Brain microvascular endothelial cell (primary cell): ENCODE results near the gene ELF4.

Experiments used
- DNase-seq: peaks from one replicate; pipeline ENCODE4 v3.0.0-alpha.2; 2020
- H3K27ac ChIP-seq: fragments of 250-450 bp; sonication (Bioruptor Pico); 2 replicates; pipeline ENCODE4 v1.5.1; 2020; ENCODE audit warnings: mild to moderate bottlenecking, moderate library complexity
- H3K27me3 ChIP-seq: fragments of 250-450 bp; sonication (Bioruptor Pico); replicated peaks from 2 replicates; pipeline ENCODE4 v1.5.1; 2020; ENCODE audit warnings: mild to moderate bottlenecking
- H3K36me3 ChIP-seq: fragments of 250-450 bp; sonication (Bioruptor Pico); replicated peaks from 2 replicates; pipeline ENCODE4 v1.5.1; 2020; ENCODE audit warnings: mild to moderate bottlenecking
- H3K4me3 ChIP-seq: 2 replicates; pipeline ENCODE4 v1.5.1; 2011; ENCODE audit warnings: low read depth, mild to moderate bottlenecking, control low read depth, low read length, moderate library complexity
- in situ Hi-C: cut with HindIII; loops from 2 replicates; pipeline ENCODE4 v1.10.0; 2017; ENCODE audit warnings: low sequenced_read_pairs, low pct_ligation_motif_present
- TF ChIP-seq, protein P1 (sequence below): IDR thresholded peaks from 2 replicates; pipeline ENCODE4 v1.5.1; 2011; ENCODE audit warnings: low read depth, mild to moderate bottlenecking, moderate library complexity, low read length, control low read depth, inconsistent platforms; ENCODE audit errors: missing control alignments

Gene ELF4

DNA sequence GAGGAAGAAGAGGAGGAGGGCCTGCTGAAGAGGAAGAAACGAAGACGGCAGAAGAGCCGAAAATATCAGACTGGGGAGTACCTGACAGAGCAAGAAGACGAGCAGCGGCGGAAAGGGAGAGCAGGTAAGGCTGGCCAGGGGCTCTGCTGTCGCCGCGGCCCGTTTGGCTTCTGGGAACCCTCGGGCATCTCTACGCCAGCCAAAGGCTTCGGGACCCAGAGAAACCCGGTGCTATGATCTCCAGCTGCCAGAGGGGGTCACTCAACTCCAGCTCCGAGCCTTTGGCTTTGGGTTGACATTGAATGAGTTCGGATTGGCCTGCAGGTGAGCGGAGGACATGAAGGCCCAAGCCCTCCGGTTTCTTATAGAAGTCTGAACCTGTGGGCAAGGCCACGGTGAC lies 85.0 kb downstream of the ELF4 start:
- H3K27me3 ChIP-seq = no peaks in the 10 kb centered on the region
- TF ChIP-seq, protein P1, sequence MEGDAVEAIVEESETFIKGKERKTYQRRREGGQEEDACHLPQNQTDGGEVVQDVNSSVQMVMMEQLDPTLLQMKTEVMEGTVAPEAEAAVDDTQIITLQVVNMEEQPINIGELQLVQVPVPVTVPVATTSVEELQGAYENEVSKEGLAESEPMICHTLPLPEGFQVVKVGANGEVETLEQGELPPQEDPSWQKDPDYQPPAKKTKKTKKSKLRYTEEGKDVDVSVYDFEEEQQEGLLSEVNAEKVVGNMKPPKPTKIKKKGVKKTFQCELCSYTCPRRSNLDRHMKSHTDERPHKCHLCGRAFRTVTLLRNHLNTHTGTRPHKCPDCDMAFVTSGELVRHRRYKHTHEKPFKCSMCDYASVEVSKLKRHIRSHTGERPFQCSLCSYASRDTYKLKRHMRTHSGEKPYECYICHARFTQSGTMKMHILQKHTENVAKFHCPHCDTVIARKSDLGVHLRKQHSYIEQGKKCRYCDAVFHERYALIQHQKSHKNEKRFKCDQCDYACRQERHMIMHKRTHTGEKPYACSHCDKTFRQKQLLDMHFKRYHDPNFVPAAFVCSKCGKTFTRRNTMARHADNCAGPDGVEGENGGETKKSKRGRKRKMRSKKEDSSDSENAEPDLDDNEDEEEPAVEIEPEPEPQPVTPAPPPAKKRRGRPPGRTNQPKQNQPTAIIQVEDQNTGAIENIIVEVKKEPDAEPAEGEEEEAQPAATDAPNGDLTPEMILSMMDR = no peak
- DNase-seq = no peak
- in situ Hi-C loops = no loop called here
- peaks cover 6% of the 10 kb centered on the region for H3K36me3 ChIP-seq
- H3K4me3 ChIP-seq = no peak overlapping the region
- H3K27ac ChIP-seq = no peak overlapping the region

DNA sequence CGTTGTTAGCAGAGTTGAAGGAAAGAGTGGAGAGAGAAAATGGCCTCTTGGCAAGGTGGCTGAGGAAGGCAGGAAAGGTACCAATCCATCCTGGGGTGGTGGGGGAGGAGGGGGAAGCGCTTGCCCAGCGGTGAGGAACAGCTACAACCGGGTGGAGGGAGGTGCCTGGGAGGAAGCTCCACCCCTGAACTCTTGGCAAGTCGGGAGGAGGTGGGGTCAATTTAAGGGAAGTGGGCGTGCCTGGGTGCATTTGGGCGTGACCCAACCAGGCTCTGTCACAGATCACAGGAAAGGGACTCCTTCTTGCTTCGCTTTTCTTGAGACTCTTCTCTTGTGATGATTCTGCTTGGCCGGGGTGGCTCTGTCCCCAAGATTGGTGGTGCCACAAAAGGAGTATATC lies 86.2 kb downstream of the ELF4 start:
- DNase-seq = peak; percentile 18
- H3K27me3 ChIP-seq = no peaks in the 10 kb centered on the region
- no peak overlapping the region for H3K27ac ChIP-seq
- H3K36me3 ChIP-seq = peaks cover 6% of the 10 kb centered on the region
- H3K4me3 ChIP-seq = no peak overlapping the region
- TF ChIP-seq, protein P1 = no peak
- in situ Hi-C loops = no loop called here

DNA sequence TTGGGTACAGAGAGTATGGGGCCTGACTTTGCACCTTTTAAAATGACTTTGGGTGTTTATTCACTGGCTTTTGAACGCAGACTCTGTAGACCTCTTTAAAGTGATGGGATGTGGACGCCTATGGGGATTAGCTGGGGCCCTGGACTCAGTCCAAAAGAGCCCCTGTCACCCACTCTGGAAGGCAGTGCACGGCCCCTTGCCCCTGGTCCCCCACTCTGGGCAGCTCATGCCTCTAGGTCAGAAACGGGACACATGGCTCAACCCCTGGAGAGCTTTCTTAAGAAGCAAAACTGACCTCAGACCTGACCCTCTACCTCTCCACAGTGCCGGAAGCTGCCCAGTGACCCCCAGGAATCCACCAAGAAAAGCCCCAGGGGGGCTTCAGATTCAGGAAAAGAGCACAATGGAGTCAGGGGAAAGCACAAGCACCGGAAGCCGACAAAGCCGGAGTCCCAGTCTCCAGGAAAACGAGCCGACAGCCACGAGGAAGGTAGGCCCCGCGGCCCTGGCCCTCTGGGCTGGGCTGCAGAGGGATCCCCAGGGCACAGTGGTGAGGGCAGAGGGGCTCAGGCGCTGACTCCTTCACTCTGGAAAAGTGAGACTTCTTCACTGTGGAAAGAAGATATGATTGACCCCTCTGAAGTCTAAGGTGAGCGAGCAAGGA lies 89.5 kb downstream of the ELF4 start:
- DNase-seq = no peak
- Histone ChIP-seq H3K4me3 (no peak overlapping the region), H3K27ac (no peak overlapping the region), H3K36me3 (peaks cover 4% of the 10 kb centered on the region), H3K27me3 (no peaks in the 10 kb centered on the region)
- in situ Hi-C loops = no loop called here
- TF ChIP-seq, protein P1 = no peak

DNA sequence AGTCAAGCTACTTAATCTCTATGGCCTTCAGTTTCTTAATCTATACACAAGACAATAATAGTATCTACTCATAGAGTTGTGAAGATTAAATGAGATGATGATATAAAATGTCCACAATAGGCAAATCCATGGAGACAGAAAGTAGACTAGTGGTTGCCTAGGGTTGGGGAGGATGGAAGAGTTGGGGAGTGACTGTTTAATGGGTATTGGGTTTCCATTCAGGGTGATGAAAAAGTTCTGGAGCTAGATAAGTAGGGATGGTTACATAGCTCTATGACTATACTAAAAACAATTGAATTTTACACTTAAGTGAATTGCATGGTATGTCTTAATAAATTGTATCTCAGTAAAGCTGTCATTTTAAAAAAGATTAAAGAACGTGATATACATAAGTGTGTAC lies 92.2 kb downstream of the ELF4 start:
- DNase-seq = no peak
- in situ Hi-C loops = no loop called here
- Histone ChIP-seq H3K27me3 (no peaks in the 10 kb centered on the region), H3K36me3 (no peaks in the 10 kb centered on the region), H3K4me3 (no peak overlapping the region), H3K27ac (no peak overlapping the region)
- TF ChIP-seq, protein P1 = no peak

DNA sequence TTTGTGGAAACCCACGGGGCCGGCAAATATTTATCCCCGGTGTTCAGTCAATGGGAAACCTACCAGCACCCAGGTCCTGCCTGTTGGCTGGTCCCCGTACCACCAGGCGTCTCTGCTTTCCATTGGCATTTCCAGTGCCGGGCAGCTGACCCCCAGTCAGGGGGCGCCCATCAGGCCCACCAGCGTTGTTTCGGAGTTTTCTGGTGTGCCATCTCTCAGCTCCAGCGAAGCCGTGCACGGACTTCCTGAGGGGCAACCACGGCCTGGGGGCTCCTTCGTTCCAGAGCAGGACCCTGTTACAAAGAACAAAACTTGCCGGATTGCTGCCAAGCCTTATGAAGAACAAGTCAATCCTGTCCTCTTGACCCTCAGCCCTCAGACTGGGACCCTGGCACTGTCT lies 95.1 kb downstream of the ELF4 start:
- H3K4me3 ChIP-seq = no peak overlapping the region
- no peak overlapping the region for H3K27ac ChIP-seq
- no peaks in the 10 kb centered on the region for H3K27me3 ChIP-seq
- in situ Hi-C loops = no loop called here
- no peak for DNase-seq
- H3K36me3 ChIP-seq = no peaks in the 10 kb centered on the region
- TF ChIP-seq, protein P1 = no peak
